HG03097 (cell line): Measurements from ENCODE around the gene MAST4.

Experiments used
- ATAC-seq: cut with Tn5 transposase; IDR thresholded peaks from one replicate; pipeline ENCODE4 v1.9.1; 2021; ENCODE audit not compliant: unreplicated experiment, low FRiP score

Gene MAST4

GRCh38 chr5:67028941-67029340 lies 432.7 kb downstream of the MAST4 start:
- ATAC-seq = no peak

- ATAC-seq = no peak
Observed at GRCh38 chr5:67029481-67029880, 433.3 kb downstream of the MAST4 start.

- no peak for ATAC-seq
Observed at GRCh38 chr5:67030289-67031056, 434.3 kb downstream of the MAST4 start.

- ATAC-seq = no peak
Observed at GRCh38 chr5:67031057-67031443, 434.9 kb downstream of the MAST4 start.

- no peak for ATAC-seq
Observed at GRCh38 chr5:67031692-67032091, 435.5 kb downstream of the MAST4 start.

- ATAC-seq = no peak
Observed at GRCh38 chr5:67032921-67033664, 436.9 kb downstream of the MAST4 start.

GRCh38 chr5:67033880-67034651 lies 437.9 kb downstream of the MAST4 start:
- ATAC-seq = no peak

- no peak for ATAC-seq
Observed at GRCh38 chr5:67035098-67035740, 439.0 kb downstream of the MAST4 start.

- no peak for ATAC-seq
Observed at GRCh38 chr5:67037171-67037570, 441.0 kb downstream of the MAST4 start.

GRCh38 chr5:67038817-67039603 lies 442.8 kb downstream of the MAST4 start:
- no peak for ATAC-seq

- ATAC-seq = no peak
Observed at GRCh38 chr5:67042176-67043003, 446.2 kb downstream of the MAST4 start.

- no peak for ATAC-seq
Observed at GRCh38 chr5:67043796-67044511, 447.8 kb downstream of the MAST4 start.

GRCh38 chr5:67045816-67046740 lies 449.9 kb downstream of the MAST4 start:
- no peak for ATAC-seq

GRCh38 chr5:67047160-67047559 lies 451.0 kb downstream of the MAST4 start:
- no peak for ATAC-seq

GRCh38 chr5:67047616-67048015 lies 451.4 kb downstream of the MAST4 start:
- no peak for ATAC-seq

GRCh38 chr5:67050125-67050524 lies 453.9 kb downstream of the MAST4 start:
- ATAC-seq = no peak

GRCh38 chr5:67050635-67051034 lies 454.4 kb downstream of the MAST4 start:
- no peak for ATAC-seq
